ENCODE measurements around the gene CHRM1.

Gene CHRM1

DNA sequence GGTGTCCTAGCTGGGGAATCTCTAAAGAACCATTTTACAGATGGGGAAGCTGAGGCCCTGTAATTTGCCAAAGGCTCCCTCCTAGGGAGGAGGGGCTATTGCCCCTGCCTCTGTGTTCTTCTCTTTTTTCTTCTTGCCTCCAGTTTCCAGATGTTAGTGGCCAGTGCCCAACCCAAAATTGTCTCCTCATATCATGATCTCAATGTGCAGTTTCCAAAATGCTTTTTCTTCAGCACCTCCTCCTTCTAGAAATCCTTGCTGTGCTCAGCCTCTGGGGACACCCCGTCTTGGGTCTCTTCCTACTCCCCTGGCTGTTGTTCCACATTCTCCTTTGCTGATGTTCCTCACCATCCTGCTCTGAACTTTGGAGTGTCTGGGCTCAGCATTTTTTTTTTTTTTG lies 9.5 kb upstream of the CHRM1 start:
- no peak for TF ChIP-seq EZH2 (IDR thresholded peaks at IDR 0.05; ENCODE audit: borderline replicate concordance, low read depth, low read length, severe bottlenecking)
- TF ChIP-seq, protein P1, sequence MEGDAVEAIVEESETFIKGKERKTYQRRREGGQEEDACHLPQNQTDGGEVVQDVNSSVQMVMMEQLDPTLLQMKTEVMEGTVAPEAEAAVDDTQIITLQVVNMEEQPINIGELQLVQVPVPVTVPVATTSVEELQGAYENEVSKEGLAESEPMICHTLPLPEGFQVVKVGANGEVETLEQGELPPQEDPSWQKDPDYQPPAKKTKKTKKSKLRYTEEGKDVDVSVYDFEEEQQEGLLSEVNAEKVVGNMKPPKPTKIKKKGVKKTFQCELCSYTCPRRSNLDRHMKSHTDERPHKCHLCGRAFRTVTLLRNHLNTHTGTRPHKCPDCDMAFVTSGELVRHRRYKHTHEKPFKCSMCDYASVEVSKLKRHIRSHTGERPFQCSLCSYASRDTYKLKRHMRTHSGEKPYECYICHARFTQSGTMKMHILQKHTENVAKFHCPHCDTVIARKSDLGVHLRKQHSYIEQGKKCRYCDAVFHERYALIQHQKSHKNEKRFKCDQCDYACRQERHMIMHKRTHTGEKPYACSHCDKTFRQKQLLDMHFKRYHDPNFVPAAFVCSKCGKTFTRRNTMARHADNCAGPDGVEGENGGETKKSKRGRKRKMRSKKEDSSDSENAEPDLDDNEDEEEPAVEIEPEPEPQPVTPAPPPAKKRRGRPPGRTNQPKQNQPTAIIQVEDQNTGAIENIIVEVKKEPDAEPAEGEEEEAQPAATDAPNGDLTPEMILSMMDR (IDR thresholded peaks at IDR 0.05; ENCODE audit: borderline replicate concordance, extremely low read depth, low read length, poor library complexity, severe bottlenecking) = no peak
- H3K79me2 ChIP-seq (ENCODE audit: insufficient read depth, low read length) = no peaks in the 10 kb centered on the region
- no peak overlapping the region for H3K4me3 ChIP-seq (ENCODE audit: low read depth in 1 of 2, low read length in 2 of 2)
- H3K36me3 ChIP-seq (ENCODE audit: insufficient read depth, low read length) = no peaks in the 10 kb centered on the region
- H3K27ac ChIP-seq (ENCODE audit: low read length) = no peak overlapping the region
- no peaks in the 10 kb centered on the region for H3K27me3 ChIP-seq (ENCODE audit: insufficient read depth, low read length, poor library complexity)
- no peak overlapping the region for H3K9ac ChIP-seq (ENCODE audit: low read depth, low read length)
- H2AFZ ChIP-seq (ENCODE audit: low read depth, low read length) = no peak overlapping the region
- no peak for ATAC-seq (ENCODE audit: insufficient read depth, low read depth)
- DNase-seq = no peak
- H3K4me1 ChIP-seq (ENCODE audit: insufficient read depth, low read length) = no peaks in the 10 kb centered on the region
- no peaks in the 10 kb centered on the region; the same call in 1 of the 2 replicates for H4K20me1 ChIP-seq (ENCODE audit: insufficient read depth, low read length)
- H3K4me2 ChIP-seq (ENCODE audit: insufficient read depth, low read length) = no peak overlapping the region
- no peaks in the 10 kb centered on the region for H3K9me3 ChIP-seq (ENCODE audit: insufficient read depth, low read length, severe bottlenecking)

DNA sequence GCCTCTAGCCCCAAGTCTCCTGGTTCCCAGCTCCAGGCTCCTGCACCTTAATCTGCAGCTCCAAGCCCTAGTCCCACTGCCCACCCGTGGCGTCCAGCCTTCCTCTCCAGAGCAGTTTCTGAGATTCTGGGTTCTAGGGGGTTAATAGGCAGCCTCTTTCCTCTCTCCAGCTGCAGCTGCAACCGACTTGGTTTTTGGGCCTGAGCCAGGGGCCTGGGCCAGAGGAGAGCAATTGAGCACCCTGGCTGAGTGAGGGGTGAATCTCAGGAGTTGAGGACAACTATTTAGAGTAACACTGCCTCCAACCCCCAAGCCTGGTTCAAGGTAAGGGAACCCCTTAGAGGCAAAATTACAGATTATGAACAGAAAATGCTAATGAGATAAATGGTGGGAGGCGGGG lies 9.0 kb upstream of the CHRM1 start:
- Histone ChIP-seq H3K79me2 (ENCODE audit: insufficient read depth, low read length) (no peaks in the 10 kb centered on the region), H3K9ac (ENCODE audit: low read depth, low read length) (no peak overlapping the region), H3K4me1 (ENCODE audit: insufficient read depth, low read length) (no peaks in the 10 kb centered on the region), H3K27ac (ENCODE audit: low read length) (no peak overlapping the region), H3K27me3 (ENCODE audit: insufficient read depth, low read length, poor library complexity) (no peaks in the 10 kb centered on the region), H4K20me1 (ENCODE audit: insufficient read depth, low read length) (no peaks in the 10 kb centered on the region; the same call in 1 of the 2 replicates), H3K4me3 (ENCODE audit: low read depth in 1 of 2, low read length in 2 of 2) (no peak overlapping the region), H2AFZ (ENCODE audit: low read depth, low read length) (no peak overlapping the region), H3K4me2 (ENCODE audit: insufficient read depth, low read length) (no peak overlapping the region), H3K9me3 (ENCODE audit: insufficient read depth, low read length, severe bottlenecking) (no peaks in the 10 kb centered on the region), H3K36me3 (ENCODE audit: insufficient read depth, low read length) (no peaks in the 10 kb centered on the region)
- ATAC-seq (ENCODE audit: insufficient read depth, low read depth) (no peak), DNase-seq (no peak)
- no peak for TF ChIP-seq EZH2 (IDR thresholded peaks at IDR 0.05; ENCODE audit: borderline replicate concordance, low read depth, low read length, severe bottlenecking)

DNA sequence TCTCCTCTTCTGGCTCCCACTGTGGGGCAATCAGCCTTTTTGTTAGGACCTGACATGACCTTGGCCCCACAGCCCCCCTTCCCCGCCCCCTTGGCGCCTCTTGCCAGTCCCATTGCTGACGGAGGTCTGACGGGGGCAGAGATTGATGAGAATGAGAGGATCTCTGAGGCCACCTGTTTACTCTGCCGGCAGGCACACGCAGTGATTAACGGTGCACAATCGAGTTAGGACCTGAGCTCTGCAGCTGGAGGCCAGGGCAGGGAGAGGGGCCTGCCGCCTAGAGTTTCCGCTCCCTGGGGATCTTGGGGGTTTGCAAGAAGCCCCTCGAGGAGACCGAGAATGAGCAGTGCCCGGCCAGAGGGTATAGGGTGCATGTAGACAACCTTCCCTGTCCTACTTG lies 6.8 kb upstream of the CHRM1 start:
- Histone ChIP-seq H4K20me1 (ENCODE audit: insufficient read depth, low read length) (no peaks in the 10 kb centered on the region; the same call in 1 of the 2 replicates), H3K36me3 (ENCODE audit: insufficient read depth, low read length) (no peaks in the 10 kb centered on the region), H3K4me3 (ENCODE audit: low read depth in 1 of 2, low read length in 2 of 2) (no peak overlapping the region), H3K79me2 (ENCODE audit: insufficient read depth, low read length) (no peaks in the 10 kb centered on the region), H3K4me1 (ENCODE audit: insufficient read depth, low read length) (no peaks in the 10 kb centered on the region), H2AFZ (ENCODE audit: low read depth, low read length) (no peak overlapping the region), H3K9me3 (ENCODE audit: insufficient read depth, low read length, severe bottlenecking) (no peaks in the 10 kb centered on the region), H3K27me3 (ENCODE audit: insufficient read depth, low read length, poor library complexity) (no peaks in the 10 kb centered on the region), H3K4me2 (ENCODE audit: insufficient read depth, low read length) (no peak overlapping the region), H3K9ac (ENCODE audit: low read depth, low read length) (no peak overlapping the region), H3K27ac (ENCODE audit: low read length) (no peak overlapping the region)
- no peak for TF ChIP-seq EZH2 (IDR thresholded peaks at IDR 0.05; ENCODE audit: borderline replicate concordance, low read depth, low read length, severe bottlenecking)
- TF ChIP-seq, protein P1 (IDR thresholded peaks at IDR 0.05; ENCODE audit: borderline replicate concordance, extremely low read depth, low read length, poor library complexity, severe bottlenecking) = no peak
- ATAC-seq (ENCODE audit: insufficient read depth, low read depth) = no peak
- no peak for DNase-seq

DNA sequence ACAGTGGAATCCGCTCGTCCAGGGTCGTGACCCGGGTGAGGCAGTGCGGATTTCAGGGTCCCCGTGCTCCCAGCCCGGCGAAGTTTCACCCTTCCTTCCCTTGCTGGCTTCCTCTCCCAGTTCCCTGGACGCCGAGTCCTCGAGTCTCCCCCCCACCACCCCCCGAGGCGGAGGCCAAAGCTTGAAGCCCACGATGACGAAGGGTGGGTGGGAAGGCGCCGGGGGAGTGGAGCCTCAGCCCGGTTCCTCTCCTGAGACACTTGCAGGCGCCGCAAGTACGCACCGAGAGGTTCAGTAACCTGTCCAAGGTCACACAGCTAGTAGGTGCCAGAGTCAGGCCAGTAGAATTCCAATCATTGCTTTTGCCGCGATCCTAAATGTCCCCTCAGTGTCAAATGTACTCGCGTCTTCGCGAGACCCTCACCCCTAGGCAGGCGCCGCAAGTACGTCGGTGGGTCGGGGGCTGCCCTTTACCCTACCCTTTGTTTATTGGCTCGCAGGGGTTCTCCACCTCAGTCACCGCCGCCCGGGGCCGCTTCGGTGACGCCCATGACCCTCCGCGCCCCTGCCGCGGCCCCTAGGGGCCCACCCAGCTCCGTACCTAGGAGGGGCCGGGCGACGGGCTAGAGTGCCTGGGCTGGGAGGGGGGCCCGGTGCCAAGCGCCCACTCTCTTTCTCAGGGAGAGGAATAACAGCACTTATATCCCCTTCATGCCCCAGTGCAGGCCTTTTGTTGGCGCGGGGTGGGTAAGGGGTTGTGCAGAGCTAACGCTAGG lies 5.7 kb upstream of the CHRM1 start:
- no peaks in the 10 kb centered on the region for H3K9me3 ChIP-seq (ENCODE audit: insufficient read depth, low read length, severe bottlenecking)
- H4K20me1 ChIP-seq (ENCODE audit: insufficient read depth, low read length) = no peaks in the 10 kb centered on the region; the same call in 1 of the 2 replicates
- H3K27ac ChIP-seq (ENCODE audit: low read length) = no peak overlapping the region
- no peak overlapping the region for H3K4me3 ChIP-seq (ENCODE audit: low read depth in 1 of 2, low read length in 2 of 2)
- no peak for DNase-seq
- no peaks in the 10 kb centered on the region for H3K79me2 ChIP-seq (ENCODE audit: insufficient read depth, low read length)
- no peak overlapping the region for H3K9ac ChIP-seq (ENCODE audit: low read depth, low read length)
- no peaks in the 10 kb centered on the region for H3K4me1 ChIP-seq (ENCODE audit: insufficient read depth, low read length)
- H3K4me2 ChIP-seq (ENCODE audit: insufficient read depth, low read length) = no peak overlapping the region
- no peaks in the 10 kb centered on the region for H3K36me3 ChIP-seq (ENCODE audit: insufficient read depth, low read length)
- no peak for TF ChIP-seq EZH2 (IDR thresholded peaks at IDR 0.05; ENCODE audit: borderline replicate concordance, low read depth, low read length, severe bottlenecking)
- TF ChIP-seq, protein P1 (IDR thresholded peaks at IDR 0.05; ENCODE audit: borderline replicate concordance, extremely low read depth, low read length, poor library complexity, severe bottlenecking) = no peak
- ATAC-seq (ENCODE audit: insufficient read depth, low read depth) = no peak
- H2AFZ ChIP-seq (ENCODE audit: low read depth, low read length) = no peak overlapping the region
- H3K27me3 ChIP-seq (ENCODE audit: insufficient read depth, low read length, poor library complexity) = no peaks in the 10 kb centered on the region

All from DND-41 (cell line).